ENCODE measurements around the gene ZNF511. TPM values are rescaled to one million over a fixed set of nuclear protein-coding genes. Genes with fewer than 3 reads are reported as not detected.

The ZNF511 gene
- total RNA-seq, 1 donor from 2014 or later, result 25.5 TPM

GRCh38 chr10:133326745-133327650, 18.3 kb downstream of the ZNF511 start:
- Histone ChIP-seq H2AFZ (ENCODE audit: low read depth, low read length) (no peak overlapping the region), H3K4me1 (ENCODE audit: insufficient read depth, low read length) (peaks cover 30% of the 10 kb centered on the region), H3K79me2 (ENCODE audit: insufficient read depth, low read length) (no peaks in the 10 kb centered on the region), H3K4me2 (ENCODE audit: low read length) (peak overlapping the region; percentile 21), H3K9me3 (ENCODE audit: insufficient read depth, low read depth, low read length) (no peaks in the 10 kb centered on the region), H3K4me3 (ENCODE audit: insufficient read depth, low read depth, low read length) (no peak overlapping the region), H3K9ac (ENCODE audit: low read length) (no peak overlapping the region), H3K36me3 (ENCODE audit: insufficient read depth, low read length) (no peaks in the 10 kb centered on the region), H4K20me1 (ENCODE audit: insufficient read depth, low read length) (no peaks in the 10 kb centered on the region), H3K27ac (ENCODE audit: low read depth, low read length) (no peak overlapping the region), H3K27me3 (ENCODE audit: insufficient read depth, low read length) (peaks cover 22% of the 10 kb centered on the region)
- no peak for TF ChIP-seq EZH2 (IDR thresholded peaks at IDR 0.05; ENCODE audit: insufficient read depth, low read length)
- TF ChIP-seq CTCF (IDR thresholded peaks at IDR 0.05; ENCODE audit: insufficient read depth, low read depth, low read length), result no peak
- Mint-ChIP-seq H3K4me3 (ENCODE audit: unreplicated experiment) (no peak overlapping the region), H3K4me1 (ENCODE audit: low read depth, unreplicated experiment) (peaks cover 7% of the 10 kb centered on the region), H3K27ac (ENCODE audit: unreplicated experiment) (peak overlapping the region; percentile 41), H3K27me3 (ENCODE audit: low read depth, unreplicated experiment) (peaks cover 36% of the 10 kb centered on the region), H3K36me3 (ENCODE audit: low read depth, unreplicated experiment) (no peaks in the 10 kb centered on the region), H3K9me3 (ENCODE audit: unreplicated experiment) (no peaks in the 10 kb centered on the region)
- peak; percentile 42 for DNase-seq (ENCODE audit: low read depth)
- no peak for FAIRE-seq

GRCh38 chr10:133327651-133328357, 19.1 kb downstream of the ZNF511 start:
- H3K4me3 Mint-ChIP-seq (ENCODE audit: unreplicated experiment), result no peak overlapping the region
- Histone ChIP-seq H3K27me3 (ENCODE audit: insufficient read depth, low read length) (peaks cover 29% of the 10 kb centered on the region), H3K9ac (ENCODE audit: low read length) (no peak overlapping the region), H3K9me3 (ENCODE audit: insufficient read depth, low read depth, low read length) (no peaks in the 10 kb centered on the region), H3K4me3 (ENCODE audit: insufficient read depth, low read depth, low read length) (no peak overlapping the region), H2AFZ (ENCODE audit: low read depth, low read length) (no peak overlapping the region), H3K36me3 (ENCODE audit: insufficient read depth, low read length) (no peaks in the 10 kb centered on the region), H4K20me1 (ENCODE audit: insufficient read depth, low read length) (no peaks in the 10 kb centered on the region), H3K27ac (ENCODE audit: low read depth, low read length) (no peak overlapping the region), H3K79me2 (ENCODE audit: insufficient read depth, low read length) (no peaks in the 10 kb centered on the region), H3K4me2 (ENCODE audit: low read length) (peak overlapping the region; percentile 21), H3K4me1 (ENCODE audit: insufficient read depth, low read length) (peaks cover 30% of the 10 kb centered on the region)
- no peaks in the 10 kb centered on the region for H3K36me3 Mint-ChIP-seq (ENCODE audit: low read depth, unreplicated experiment)
- peaks cover 43% of the 10 kb centered on the region for H3K27me3 Mint-ChIP-seq (ENCODE audit: low read depth, unreplicated experiment)
- peak overlapping the region; percentile 41 for H3K27ac Mint-ChIP-seq (ENCODE audit: unreplicated experiment)
- TF ChIP-seq CTCF (IDR thresholded peaks at IDR 0.05; ENCODE audit: insufficient read depth, low read depth, low read length) (no peak), EZH2 (IDR thresholded peaks at IDR 0.05; ENCODE audit: insufficient read depth, low read length) (no peak)
- no peak for FAIRE-seq
- H3K9me3 Mint-ChIP-seq (ENCODE audit: unreplicated experiment), result peaks cover 3% of the 10 kb centered on the region
- H3K4me1 Mint-ChIP-seq (ENCODE audit: low read depth, unreplicated experiment), result peaks cover 7% of the 10 kb centered on the region
- DNase-seq (ENCODE audit: low read depth), result no peak
